HG03159 (cell line): ENCODE measurements around the gene ORAI2.
"Not testable (repeated sequence)": the region's sequence is repeated elsewhere in the genome, so short reads cannot be mapped to it uniquely, and the experiment has no call there.

ENCODE experiments used
- ATAC-seq: cut with Tn5 transposase; IDR thresholded peaks from one replicate; pipeline ENCODE4 v1.9.1; 2021; ENCODE audit warnings: mild to moderate bottlenecking, moderate library complexity; ENCODE audit not compliant: unreplicated experiment

ORAI2 gene

GRCh38 chr7:102494473-102495149 lies 61.2 kb downstream of the ORAI2 start:
- ATAC-seq: peak; percentile 60

DNA sequence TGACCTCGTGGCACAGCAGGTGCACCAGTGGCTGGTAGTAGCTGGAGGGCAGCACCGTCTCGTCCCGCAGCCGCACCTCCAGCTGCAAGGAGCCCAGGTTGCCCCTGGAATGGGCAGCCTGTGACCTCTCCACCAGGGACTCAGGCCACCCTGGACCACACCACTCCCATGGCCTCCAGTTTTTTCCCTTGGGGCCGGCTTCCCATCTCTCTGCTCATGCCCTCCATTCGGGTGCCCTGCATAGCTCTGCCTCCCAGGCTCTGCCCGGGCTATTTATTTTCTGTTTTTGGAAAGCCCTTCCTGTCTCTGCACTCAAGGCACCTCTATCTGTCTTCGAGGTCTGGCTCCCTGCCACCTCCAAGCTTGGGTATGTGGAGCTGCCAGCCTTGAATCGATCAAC lies 63.5 kb downstream of the ORAI2 start:
- not testable (repeated sequence) for ATAC-seq

DNA sequence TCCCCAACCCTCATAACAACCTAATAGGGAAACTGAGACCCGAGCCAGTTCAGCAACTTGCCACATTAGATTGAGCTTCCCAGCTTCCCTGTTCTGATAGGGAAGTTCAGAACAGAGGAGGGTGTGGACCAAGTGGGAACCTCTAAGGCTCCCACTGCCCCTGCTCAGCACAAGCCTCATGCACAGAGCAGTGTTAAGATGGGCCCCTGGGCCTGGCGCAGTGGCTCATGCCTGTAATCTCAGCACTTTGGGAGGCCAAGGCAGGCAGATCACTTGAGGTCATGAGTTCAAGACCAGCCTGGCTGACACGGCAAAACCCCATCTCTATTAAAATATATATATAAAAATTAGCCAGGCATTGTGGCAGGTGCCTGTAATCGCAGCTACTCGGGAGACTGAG lies 63.9 kb downstream of the ORAI2 start:
- not testable (repeated sequence) for ATAC-seq

DNA sequence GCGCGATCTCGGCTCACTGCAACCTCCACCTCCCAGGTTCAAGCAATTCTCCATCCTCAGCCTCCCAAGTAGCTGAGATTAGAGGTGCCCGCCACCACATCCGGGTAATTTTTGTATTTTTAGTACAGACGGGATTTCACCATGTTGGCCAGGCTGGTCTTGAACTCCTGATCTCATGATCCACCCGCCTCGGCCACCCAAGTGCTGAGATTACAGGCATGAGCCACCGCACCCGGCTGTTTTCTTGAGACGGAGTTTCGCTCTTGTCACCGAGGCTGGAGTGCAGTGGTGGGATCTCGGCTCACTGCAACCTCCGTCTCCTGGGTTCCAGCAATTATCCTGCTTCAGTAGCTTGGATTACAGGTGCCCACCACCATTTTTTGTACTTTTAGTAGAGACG lies 64.9 kb downstream of the ORAI2 start:
- not testable (repeated sequence) for ATAC-seq

- not testable (repeated sequence) for ATAC-seq
Measured at GRCh38 chr7:102503141-102503540, 69.8 kb downstream of the ORAI2 start.

DNA sequence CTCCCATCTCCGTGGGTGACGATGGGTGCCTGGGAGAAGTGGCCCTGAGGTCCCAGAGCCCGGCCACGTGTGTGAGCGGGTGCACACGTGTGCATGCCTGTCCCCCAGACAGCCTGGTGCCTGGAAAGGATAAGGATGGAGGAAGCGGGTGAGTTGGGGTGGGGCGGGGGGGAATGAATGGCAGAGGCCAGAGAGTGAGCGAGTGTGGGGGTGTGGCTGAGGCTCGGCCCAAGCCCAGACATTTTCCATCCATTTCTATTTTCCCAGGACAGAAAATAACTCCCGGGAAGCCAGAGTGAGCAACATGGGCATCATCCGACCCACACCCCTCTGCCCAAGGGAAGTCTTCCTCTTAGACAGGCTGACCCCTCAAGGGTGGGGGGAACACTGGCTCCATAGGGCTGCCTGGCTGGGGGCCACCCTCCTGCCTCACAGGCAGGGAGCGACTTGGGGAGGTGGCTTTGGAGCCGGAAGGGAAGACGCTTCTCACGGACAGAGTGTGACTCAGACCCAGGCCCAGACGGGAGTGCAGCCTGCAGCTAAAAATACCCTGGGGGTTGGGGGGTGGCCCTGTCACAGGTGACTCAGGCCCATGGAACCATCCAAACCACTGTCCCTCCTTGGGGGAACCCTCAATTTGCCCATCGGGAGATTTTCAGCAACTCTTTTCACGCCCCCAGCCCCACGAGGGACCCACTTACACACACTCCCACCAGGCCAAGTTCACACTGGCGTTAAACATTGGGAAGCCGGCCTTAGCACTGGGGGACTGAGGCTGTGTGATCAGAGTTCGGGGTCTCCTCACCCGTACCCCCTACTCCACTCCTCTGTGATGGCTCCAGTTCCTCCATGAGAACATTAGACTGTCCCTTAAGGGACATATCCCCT lies 72.2 kb downstream of the ORAI2 start:
- not testable (repeated sequence) for ATAC-seq
